CD4-positive, alpha-beta T cell treated with Interleukin-4 for 1 hour (primary cell): ENCODE measurements around the gene SRSF7.
"Not testable (repeated sequence)": the region's sequence is repeated elsewhere in the genome, so short reads cannot be mapped to it uniquely, and the experiment has no call there.

ENCODE experiments used
- DNase-seq, 2 donors: peaks; one replicate each; pipeline ENCODE4 v3.0.0-alpha.2; 2020 to 2022

SRSF7 gene

GRCh38 chr2:38751596-38752410, 642 bp upstream of the SRSF7 start:
- DNase-seq, result no peak

- peak; percentile 48 to 61 for DNase-seq
These were observed 910 bp downstream of the SRSF7 start for GRCh38 chr2:38750011-38750890.

- peak in 1 of 2 donors; percentile 43 for DNase-seq
These were observed 2.0 kb downstream of the SRSF7 start for GRCh38 chr2:38748943-38749804.

- DNase-seq, result no peak
These were observed 2.8 kb downstream of the SRSF7 start for GRCh38 chr2:38748391-38748790.

- DNase-seq, result no peak
These were observed 3.3 kb downstream of the SRSF7 start for GRCh38 chr2:38747819-38748218.

GRCh38 chr2:38747007-38747424, 4.1 kb downstream of the SRSF7 start:
- DNase-seq, result no peak

GRCh38 chr2:38745267-38745666, 5.9 kb downstream of the SRSF7 start:
- no peak for DNase-seq

GRCh38 chr2:38744399-38744780, 6.8 kb downstream of the SRSF7 start:
- DNase-seq, result no peak

GRCh38 chr2:38743672-38744398, 7.3 kb downstream of the SRSF7 start:
- DNase-seq, result no peak

- peak in 1 of 2 donors; percentile 44 for DNase-seq
These were observed 8.2 kb downstream of the SRSF7 start for GRCh38 chr2:38742797-38743559.

- DNase-seq, result peak in 1 of 2 donors; percentile 74
These were observed 10.1 kb downstream of the SRSF7 start for GRCh38 chr2:38740851-38741731.

GRCh38 chr2:38739524-38739923, 11.6 kb downstream of the SRSF7 start:
- no peak for DNase-seq

- DNase-seq, result no peak
These were observed 13.2 kb downstream of the SRSF7 start for GRCh38 chr2:38737925-38738324.

- not testable (repeated sequence) for DNase-seq
These were observed 14.0 kb downstream of the SRSF7 start for GRCh38 chr2:38737000-38737698.

- no peak for DNase-seq
These were observed 15.2 kb downstream of the SRSF7 start for GRCh38 chr2:38735999-38736320.

- DNase-seq, result no peak
These were observed 16.7 kb downstream of the SRSF7 start for GRCh38 chr2:38734299-38735058.

GRCh38 chr2:38733300-38733971, 17.7 kb downstream of the SRSF7 start:
- DNase-seq, result no peak

GRCh38 chr2:38731684-38732221, 19.4 kb downstream of the SRSF7 start:
- DNase-seq, result no peak
